GM18502 (cell line): ENCODE measurements around the gene TNN.
"Not testable (repeated sequence)": the region's sequence is repeated elsewhere in the genome, so short reads cannot be mapped to it uniquely, and the experiment has no call there.

Source experiments
- ATAC-seq: cut with Tn5 transposase; IDR thresholded peaks from one replicate; pipeline ENCODE4 v1.9.1; 2021; ENCODE audit warnings: mild to moderate bottlenecking; ENCODE audit not compliant: unreplicated experiment, poor library complexity

TNN gene

GRCh38 chr1:175071276-175071943 lies 3.8 kb downstream of the TNN start:
- ATAC-seq = no peak

- peak; percentile 90 for ATAC-seq
These were observed 4.7 kb downstream of the TNN start for GRCh38 chr1:175072099-175072951.

- ATAC-seq = no peak
These were observed 5.4 kb downstream of the TNN start for GRCh38 chr1:175073061-175073460.

GRCh38 chr1:175073633-175074032 lies 6.0 kb downstream of the TNN start:
- ATAC-seq = no peak

GRCh38 chr1:175075572-175076568 lies 8.2 kb downstream of the TNN start:
- no peak for ATAC-seq

GRCh38 chr1:175077356-175078030 lies 9.9 kb downstream of the TNN start:
- ATAC-seq = no peak

- no peak for ATAC-seq
These were observed 11.0 kb downstream of the TNN start for GRCh38 chr1:175078629-175079028.

GRCh38 chr1:175079338-175079737 lies 11.7 kb downstream of the TNN start:
- no peak for ATAC-seq

GRCh38 chr1:175080030-175080429 lies 12.4 kb downstream of the TNN start:
- no peak for ATAC-seq

GRCh38 chr1:175081983-175082382 lies 14.3 kb downstream of the TNN start:
- no peak for ATAC-seq

GRCh38 chr1:175088525-175088951 lies 20.9 kb downstream of the TNN start:
- no peak for ATAC-seq

GRCh38 chr1:175089136-175089718 lies 21.6 kb downstream of the TNN start:
- no peak for ATAC-seq

- no peak for ATAC-seq
These were observed 23.1 kb downstream of the TNN start for GRCh38 chr1:175090780-175091179.

GRCh38 chr1:175094626-175095025 lies 27.0 kb downstream of the TNN start:
- ATAC-seq = no peak

GRCh38 chr1:175095069-175095468 lies 27.4 kb downstream of the TNN start:
- ATAC-seq = no peak

- ATAC-seq = no peak
These were observed 28.5 kb downstream of the TNN start for GRCh38 chr1:175095978-175096607.

GRCh38 chr1:175097361-175097760 lies 29.7 kb downstream of the TNN start:
- no peak for ATAC-seq

- ATAC-seq = no peak
These were observed 32.3 kb downstream of the TNN start for GRCh38 chr1:175099916-175100315.

GRCh38 chr1:175102166-175102565 lies 34.5 kb downstream of the TNN start:
- ATAC-seq = not testable (repeated sequence)
